Prostate gland (tissue), 2 donors: ENCODE measurements around the gene GRB10. TPM values are rescaled to one million over a fixed set of nuclear protein-coding genes. Genes with fewer than 3 reads are reported as not detected.

ENCODE experiments used
- DNase-seq: peaks from one replicate; pipeline ENCODE4 v3.0.0-alpha.2; 2019; ENCODE audit warnings: low spot score
- H3K27ac ChIP-seq, 2 donors: fragments of 200-600 bp; sonication (generic); 2 replicates each; pipeline ENCODE4 v1.5.1; 2017 to 2019
- H3K27me3 ChIP-seq: fragments of 200-600 bp; sonication (generic); replicated peaks from 2 replicates; pipeline ENCODE4 v1.5.1; 2019; ENCODE audit not compliant: insufficient read depth
- H3K36me3 ChIP-seq, 2 donors: fragments of 200-600 bp; sonication (generic); 1 replicate in 1 of 2; 2 replicates in 1 of 2; pipeline versions ENCODE4 v1.5.1 to v1.8.1; 2017 to 2019
- H3K4me1 ChIP-seq: fragments of 200-600 bp; sonication (generic); replicated peaks from 2 replicates; pipeline ENCODE4 v1.5.1; 2019
- H3K4me3 ChIP-seq, 2 donors: fragments of 200-600 bp; sonication (generic); 2 replicates each; pipeline ENCODE4 v1.5.1; 2017 to 2019
- H3K9me3 ChIP-seq: fragments of 200-600 bp; sonication (generic); 2 replicates; pipeline ENCODE4 v1.5.1; 2017
- CTCF ChIP-seq, 4 experiments: fragments of 200-600 bp in 2 of 4; fragments of 450-650 bp in 2 of 4; sonication (generic) in 2 of 4; IDR thresholded peaks; 1 replicate in 3 of 4; 2 replicates in 1 of 4; pipeline ENCODE4 v1.5.1; 2016 to 2019; ENCODE audit warnings: antibody characterized with exemption in 4 of 4, mild to moderate bottlenecking in 2 of 4, moderate library complexity in 2 of 4
- POLR2A ChIP-seq: fragments of 450-650 bp; IDR thresholded peaks from one replicate; pipeline ENCODE4 v1.6.1; 2016; ENCODE audit warnings: antibody characterized with exemption, mild to moderate bottlenecking
- POLR2AphosphoS5 ChIP-seq: sonication (generic); formaldehyde crosslinking; IDR thresholded peaks from one replicate; pipeline ENCODE4 v1.6.1; 2017; ENCODE audit warnings: antibody characterized with exemption
- WGBS: methylation state at CpG from one replicate; pipeline ENCODE4 v1.1.5; 2018; 5-methylcytosine and 5-hydroxymethylcytosine counted together
- intact Hi-C: fragments of 100-400 bp; cut with DNase I; formaldehyde crosslinking; loops from one replicate; pipeline ENCODE4 v1.14.2; 2022
- total RNA-seq, 2 donors: library from RNA; depleted of rRNA; stranded (reverse); fragments of >200 nt; gene quantifications; one replicate each; pipeline ENCODE4 v1.1.0, GENCODE V29; 2016

GRB10 gene
- total RNA-seq, 2 donors from 2014 or later, result 54.3 to 63.1 TPM

GRCh38 chr7:50812841-50813475 lies 30.3 kb upstream of the GRB10 start:
- intact Hi-C loops, result no loop called here
- Histone ChIP-seq H3K4me1 (no peaks in the 10 kb centered on the region), H3K27ac (no peak overlapping the region), H3K27me3 (no peaks in the 10 kb centered on the region), H3K4me3 (no peak overlapping the region), H3K9me3 (no peaks in the 10 kb centered on the region), H3K36me3 (no peaks in the 10 kb centered on the region)
- no peak for DNase-seq
- TF ChIP-seq POLR2A (no peak), POLR2AphosphoS5 (no peak), CTCF (IDR thresholded peaks at IDR 0.05) (no peak)
- whole genome bisulfite sequencing, result 84% methylated on average over 1 of the region's 1 CpG

GRCh38 chr7:50812094-50812493 lies 29.4 kb upstream of the GRB10 start:
- intact Hi-C loops, result no loop called here
- Histone ChIP-seq H3K9me3 (no peaks in the 10 kb centered on the region), H3K27me3 (no peaks in the 10 kb centered on the region), H3K4me1 (no peaks in the 10 kb centered on the region), H3K27ac (no peak overlapping the region), H3K4me3 (no peak overlapping the region), H3K36me3 (no peaks in the 10 kb centered on the region)
- WGBS, result 71% methylated on average over 6 of the region's 6 CpGs
- no peak for DNase-seq
- no peak for TF ChIP-seq POLR2A
- TF ChIP-seq POLR2AphosphoS5, result no peak
- no peak for TF ChIP-seq CTCF (IDR thresholded peaks at IDR 0.05)

- Histone ChIP-seq H3K9me3 (no peaks in the 10 kb centered on the region), H3K4me1 (no peaks in the 10 kb centered on the region), H3K36me3 (no peaks in the 10 kb centered on the region), H3K4me3 (no peak overlapping the region), H3K27ac (no peak overlapping the region), H3K27me3 (no peaks in the 10 kb centered on the region)
- intact Hi-C loops, result no loop called here
- 63% methylated on average over 14 of the region's 14 CpGs for WGBS
- no peak for DNase-seq
- no peak for TF ChIP-seq POLR2A
- TF ChIP-seq POLR2AphosphoS5, result no peak
- no peak for TF ChIP-seq CTCF (IDR thresholded peaks at IDR 0.05)
These were observed 25.7 kb upstream of the GRB10 start for GRCh38 chr7:50808282-50808888.

- no peaks in the 10 kb centered on the region for H3K9me3 ChIP-seq
- no peak overlapping the region for H3K4me3 ChIP-seq
- TF ChIP-seq POLR2AphosphoS5 (no peak), CTCF (IDR thresholded peaks at IDR 0.05) (no peak), POLR2A (no peak)
- intact Hi-C loops, result no loop called here
- no peak for DNase-seq
- 95% methylated on average over 14 of the region's 14 CpGs for WGBS
- H3K27ac ChIP-seq, result no peak overlapping the region
- no peaks in the 10 kb centered on the region for H3K27me3 ChIP-seq
- no peaks in the 10 kb centered on the region for H3K36me3 ChIP-seq
- no peaks in the 10 kb centered on the region for H3K4me1 ChIP-seq
These were observed 24.5 kb upstream of the GRB10 start for GRCh38 chr7:50807026-50807730.
